Measurements from ENCODE around the gene PUM1.

GRCh38 chr1:30929135-30929889, 136.2 kb downstream of the PUM1 start:
- TF ChIP-seq CTCF (IDR thresholded peaks at IDR 0.05; ENCODE audit: insufficient read depth, low read depth, low read length) (peak; percentile 77), EZH2 (IDR thresholded peaks at IDR 0.05; ENCODE audit: insufficient read depth, low read length) (no peak)

All from astrocyte (in vitro differentiated cells and primary cell).